Measurements from ENCODE around the gene ATP7A.
"Not testable (repeated sequence)": the region's sequence is repeated elsewhere in the genome, so short reads cannot be mapped to it uniquely, and the experiment has no call there.

Gene ATP7A

DNA sequence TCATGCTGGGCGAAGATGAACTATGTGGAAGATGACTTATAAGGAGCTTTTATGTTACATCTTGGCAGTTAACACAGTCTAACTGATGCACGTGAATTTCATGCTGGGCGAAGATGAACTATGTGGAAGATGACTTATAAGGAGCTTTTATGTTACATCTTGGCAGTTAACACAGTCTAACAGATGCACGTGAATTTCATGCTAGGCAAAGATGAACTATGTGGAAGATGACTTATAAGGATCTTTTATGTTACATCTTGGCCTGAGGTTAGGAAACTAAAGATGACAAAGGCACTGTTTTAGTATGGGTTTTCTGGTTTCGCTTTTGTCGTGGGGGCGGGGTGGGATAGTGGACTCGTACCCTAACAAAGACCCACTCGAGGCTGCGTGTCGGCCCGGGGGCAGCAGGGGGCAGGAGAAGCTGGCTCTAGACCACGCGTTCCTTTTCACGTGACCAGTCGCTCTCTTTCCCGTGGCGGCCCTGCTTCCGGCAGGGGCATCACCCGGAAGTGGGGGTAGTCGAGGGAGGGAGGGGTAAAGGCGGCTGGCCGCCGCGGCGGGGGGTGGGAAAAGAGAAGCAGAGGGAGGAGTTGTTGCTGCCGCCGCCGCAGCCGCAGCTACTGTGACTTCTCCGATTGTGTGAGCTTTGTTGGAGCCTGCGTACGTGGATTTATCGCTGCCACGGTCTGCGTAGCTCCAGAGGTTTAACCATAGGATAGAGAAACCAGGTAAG lies at the start of gene ATP7A:
Gene ATP7A, plus strand, starts transcription at position 586 of the 733 bp plus-strand sequence. CDS start 60,949 bp downstream, outside the sequence.
- peak; percentile 63 to 84 (median 77) for DNase-seq

DNA sequence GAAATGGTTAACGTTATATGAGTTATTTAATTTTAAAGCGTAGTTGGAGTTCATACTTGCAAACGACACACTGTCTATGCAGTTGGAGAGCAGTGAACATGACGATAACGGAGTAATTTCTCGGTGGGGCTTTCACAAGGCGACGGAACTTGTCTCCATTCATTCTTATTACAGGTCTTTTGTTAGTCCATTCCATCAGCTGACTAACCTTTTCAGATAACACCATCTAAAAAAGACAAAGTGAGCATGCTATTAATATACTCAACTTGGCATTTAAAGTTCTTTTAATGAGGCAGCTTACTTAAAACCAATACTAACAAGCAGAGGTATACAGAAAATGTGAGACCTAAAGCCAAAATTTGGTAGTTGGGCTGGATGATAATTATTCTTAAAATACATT lies 35.1 kb upstream of the ATP7A start:
- no peak for DNase-seq

DNA sequence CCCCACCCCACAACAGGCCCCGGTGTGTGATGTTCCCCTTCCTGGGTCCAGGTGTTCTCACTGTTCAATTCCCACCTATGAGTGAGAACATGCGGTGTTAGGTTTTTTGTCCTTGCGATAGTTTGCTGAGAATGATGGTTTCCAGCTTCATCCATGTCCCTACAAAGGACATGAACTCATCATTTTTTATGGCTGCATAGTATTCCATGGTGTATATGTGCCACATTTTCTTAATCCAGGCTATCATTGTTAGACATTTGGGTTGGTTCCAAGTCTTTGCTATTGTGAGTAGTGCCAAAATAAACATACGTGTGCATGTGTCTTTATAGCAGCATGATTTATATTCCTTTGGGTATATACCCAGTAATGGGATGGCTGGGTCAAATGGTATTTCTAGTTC lies 29.1 kb upstream of the ATP7A start:
- not testable (repeated sequence) for DNase-seq

DNA sequence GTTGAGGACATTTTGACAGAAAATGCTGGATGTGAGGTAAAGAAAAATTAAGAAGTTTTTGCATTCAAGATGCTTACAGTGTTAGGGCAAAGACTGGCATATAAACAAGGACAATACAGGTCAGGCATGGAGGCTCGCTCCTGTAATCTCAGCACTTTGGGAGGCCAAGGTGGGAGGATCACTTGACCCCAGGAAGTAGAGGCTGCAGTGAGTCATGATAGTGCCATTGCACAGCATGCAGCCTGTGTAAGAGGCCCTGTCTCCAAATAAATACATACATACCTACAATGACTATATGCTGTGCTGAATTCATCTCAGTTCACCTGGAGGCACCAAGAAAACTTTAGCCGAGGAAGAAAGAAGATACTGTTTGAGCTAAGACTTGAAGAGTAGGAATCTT lies 17.6 kb upstream of the ATP7A start:
- DNase-seq, result no peak

GRCh38 chrX:77893713-77894112 lies 16.8 kb upstream of the ATP7A start:
- DNase-seq, result no peak

DNA sequence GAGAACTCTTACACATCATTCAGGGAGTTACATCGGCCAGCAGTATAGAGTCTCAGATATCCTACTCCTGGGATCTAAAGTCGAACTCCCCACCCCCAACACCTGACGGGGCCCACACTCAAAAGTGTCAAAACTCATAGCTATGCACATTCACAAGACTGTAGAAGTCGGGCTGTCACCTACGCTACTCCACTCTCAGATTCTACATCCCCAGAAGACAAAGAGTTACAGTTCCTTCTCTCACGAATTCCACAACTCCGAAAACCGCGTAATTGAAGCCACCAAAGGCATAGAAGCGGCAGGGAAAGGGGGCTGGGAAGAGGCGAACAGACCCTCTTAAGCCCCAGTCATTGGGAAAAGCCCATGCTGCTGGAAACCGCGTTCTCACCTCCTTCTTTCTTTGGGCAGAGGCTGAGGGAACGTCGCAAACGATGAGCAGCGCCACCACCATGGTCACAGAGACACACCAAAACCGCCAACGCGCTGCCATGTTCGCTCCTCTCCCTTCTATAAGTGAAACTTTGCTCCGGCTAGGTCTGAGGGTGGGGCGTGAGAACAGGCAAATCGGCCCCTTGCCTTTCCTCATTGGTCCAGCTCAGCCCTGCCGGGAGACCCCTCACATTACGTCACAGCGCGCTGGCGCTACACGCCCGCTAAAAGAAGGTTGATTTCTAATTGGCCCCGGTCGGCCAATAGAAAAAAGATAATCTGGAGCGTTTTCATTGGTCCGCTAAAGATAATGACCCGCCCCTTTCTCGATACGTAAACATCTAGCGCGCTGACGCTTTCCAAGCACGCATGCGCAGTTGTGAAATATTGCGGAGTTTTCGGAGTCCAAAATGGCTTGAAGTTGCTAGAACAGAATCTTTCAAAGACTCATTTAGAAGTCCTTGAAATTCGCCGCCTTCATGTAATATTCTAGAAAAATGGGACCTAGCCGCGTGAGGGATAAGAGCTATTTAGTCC lies 15.3 kb upstream of the ATP7A start, which contains the start of gene MAGT1:
Gene MAGT1, minus strand, starts transcription at position 515 of the 966 bp plus-strand sequence. Its CDS starts 25 bp downstream, at position 490.
- DNase-seq, result peak; percentile 53 to 86 (median 65)

DNA sequence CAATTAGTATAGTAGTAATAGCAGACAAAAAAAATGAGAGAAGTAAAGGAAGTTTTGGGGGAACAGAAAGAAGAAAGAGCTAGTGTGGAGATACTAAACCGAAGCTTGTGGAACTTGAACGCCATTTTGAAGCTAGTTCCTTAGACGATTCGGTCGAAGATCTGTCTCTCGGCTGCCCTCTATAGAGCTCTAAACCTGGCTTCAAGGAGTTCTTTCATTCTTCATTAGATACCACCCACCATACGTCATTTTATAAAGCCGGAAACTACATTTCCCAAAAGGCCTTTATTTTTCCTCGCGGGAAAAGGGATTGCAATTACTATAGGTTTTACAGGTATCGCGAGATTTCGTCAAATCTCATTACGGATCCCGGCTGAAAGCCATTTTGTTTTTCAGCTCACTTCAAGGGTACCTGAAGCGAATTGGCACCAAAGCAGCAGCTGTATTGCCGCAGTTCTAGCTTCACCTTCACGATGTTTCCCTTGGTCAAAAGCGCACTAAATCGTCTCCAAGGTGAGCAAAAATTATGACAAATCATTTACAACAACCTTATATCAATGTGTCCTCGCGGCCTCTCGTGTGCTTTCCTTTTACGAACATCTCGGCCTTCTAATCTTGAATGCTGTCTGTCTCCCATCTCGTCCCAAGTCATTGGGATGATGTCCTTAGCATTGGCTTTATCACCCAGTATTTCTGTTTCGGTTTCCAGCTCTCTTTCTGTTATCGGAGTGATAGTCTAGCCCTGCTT lies 11.2 kb upstream of the ATP7A start, which contains the start of gene COX7B:
Gene COX7B, plus strand, starts transcription at position 388 of the 748 bp plus-strand sequence. Its CDS starts 86 bp downstream, at position 474.
- DNase-seq, result peak in 1 of 4 experiments; percentile 6

DNA sequence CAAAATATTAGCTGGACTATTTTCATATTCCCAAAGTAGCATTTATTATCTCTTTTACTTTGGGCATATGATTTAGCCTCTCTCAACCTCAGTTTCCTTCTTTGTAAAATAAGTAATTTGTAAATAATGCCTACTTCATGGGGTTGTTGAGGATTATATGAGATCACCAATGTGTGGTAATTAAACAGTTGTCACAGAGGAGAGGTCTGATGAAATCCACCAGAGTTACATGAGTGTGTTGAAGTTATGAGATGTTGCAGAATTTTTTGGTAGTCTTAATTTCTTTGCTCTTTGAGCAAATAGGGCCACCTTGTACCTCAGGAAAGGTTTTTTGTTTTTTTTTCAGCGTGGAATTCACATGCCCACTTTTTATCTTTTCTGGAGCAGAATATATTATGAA lies 9.8 kb upstream of the ATP7A start:
- no peak for DNase-seq

DNA sequence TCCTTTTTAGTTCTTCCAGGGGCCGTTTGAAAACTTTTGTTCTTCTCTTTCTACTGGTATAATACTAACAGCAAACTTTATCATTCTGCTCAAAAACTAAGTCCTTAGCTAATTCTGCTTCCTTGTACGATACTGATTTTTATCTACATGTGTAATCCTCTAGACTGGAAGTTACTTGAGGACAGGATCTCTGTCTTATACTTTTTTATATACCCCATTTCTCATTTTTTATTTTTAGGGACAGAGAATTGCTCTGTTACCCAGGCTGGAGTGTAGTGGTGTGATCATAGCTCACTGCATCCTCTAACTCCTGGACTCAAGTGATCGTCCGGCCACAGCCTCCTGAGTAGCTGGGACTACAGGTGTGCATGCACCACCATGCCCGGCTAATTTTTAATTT lies 9.0 kb upstream of the ATP7A start:
- DNase-seq, result no peak

- DNase-seq, result no peak
Observed at GRCh38 chrX:77917294-77917933, 6.9 kb downstream of the ATP7A start.

- no peak for DNase-seq
Observed at GRCh38 chrX:77918568-77918967, 8.1 kb downstream of the ATP7A start.

DNA sequence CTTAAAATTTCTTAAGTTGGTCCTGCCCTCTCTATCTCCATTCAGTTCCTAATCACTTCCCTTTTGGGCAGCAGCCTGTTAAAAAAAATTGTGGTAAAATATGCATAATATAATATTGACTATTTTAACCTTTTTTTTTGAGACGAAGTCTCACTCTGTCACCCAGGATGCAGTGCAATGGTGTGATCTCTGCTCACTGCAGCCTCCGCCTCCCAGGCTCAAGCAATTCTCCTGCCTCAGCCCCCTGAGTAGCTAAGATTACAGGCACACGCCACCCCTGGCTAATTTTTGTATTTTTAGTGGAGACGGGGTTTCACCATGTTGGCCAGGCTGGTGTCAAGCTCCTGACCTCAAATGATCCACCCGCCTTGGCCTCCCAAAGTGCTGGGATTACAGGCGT lies 8.9 kb downstream of the ATP7A start:
- DNase-seq, result not testable (repeated sequence)

DNA sequence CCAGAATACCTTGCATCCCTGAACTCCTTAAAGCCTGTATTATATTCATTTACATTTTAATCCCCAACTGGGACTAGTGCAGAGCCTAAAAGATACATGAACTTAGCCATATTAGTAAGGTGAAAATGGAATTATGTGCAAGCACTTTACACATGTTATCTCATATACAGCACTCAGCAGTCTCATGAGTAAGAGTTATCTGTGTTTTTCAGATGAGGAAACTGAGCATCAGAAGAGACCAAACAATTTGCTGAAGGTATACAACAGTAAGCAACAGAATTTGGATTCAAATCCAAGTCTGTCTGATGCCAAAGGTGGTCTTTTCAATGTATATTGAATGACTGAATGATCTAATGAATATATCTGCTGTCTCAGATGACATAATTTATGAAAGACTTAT lies 12.3 kb downstream of the ATP7A start:
- DNase-seq, result no peak

DNA sequence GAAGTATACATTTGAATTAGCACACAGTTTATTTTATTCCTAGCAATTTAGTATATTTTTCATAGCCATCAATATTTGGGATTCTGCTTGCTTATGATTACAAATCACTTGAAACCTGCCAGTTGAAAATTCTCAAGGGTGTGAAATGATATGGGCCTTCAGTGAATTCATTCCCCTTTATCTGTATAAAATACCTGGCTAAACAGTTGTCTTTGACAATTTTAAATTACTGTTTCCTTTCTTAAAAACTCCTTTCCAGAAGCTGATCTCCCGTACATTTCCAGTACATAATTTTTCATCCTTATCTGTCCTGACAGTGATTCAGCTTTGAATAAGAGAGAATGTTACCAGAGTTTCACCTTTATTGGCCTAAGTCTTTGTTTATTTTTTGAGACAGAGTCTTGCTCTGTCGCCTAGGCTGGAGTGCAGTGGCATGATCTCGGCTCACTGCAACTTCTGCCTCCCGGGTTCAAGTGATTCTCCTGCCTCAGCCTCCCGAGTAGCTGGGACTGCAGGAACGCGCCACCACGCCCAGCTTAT lies 13.9 kb downstream of the ATP7A start:
- no peak for DNase-seq

- DNase-seq, result no peak
Observed at GRCh38 chrX:77925764-77926163, 15.3 kb downstream of the ATP7A start.

GRCh38 chrX:77930581-77930980 lies 20.1 kb downstream of the ATP7A start:
- no peak for DNase-seq

DNA sequence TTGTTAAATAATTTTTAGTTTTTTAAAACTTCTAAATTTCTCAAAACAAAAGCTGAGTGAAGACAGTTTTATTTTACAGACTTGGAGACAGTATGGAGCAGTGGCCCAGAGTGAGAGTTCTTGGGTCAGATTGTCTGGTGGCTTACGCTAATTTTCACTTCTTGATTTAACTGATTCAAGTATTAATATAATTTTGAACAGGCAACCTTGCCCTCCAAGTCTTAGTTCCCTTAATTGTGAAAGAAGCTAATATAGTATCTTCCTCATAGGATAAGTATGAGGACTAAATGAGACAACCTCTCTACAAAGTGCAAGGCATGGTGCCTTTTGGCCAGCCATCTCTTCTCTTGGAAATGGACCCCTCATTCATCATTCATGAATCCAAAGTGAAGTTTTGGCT lies 25.4 kb downstream of the ATP7A start:
- no peak for DNase-seq

- DNase-seq, result no peak
Observed at GRCh38 chrX:77936299-77936698, 25.8 kb downstream of the ATP7A start.

GRCh38 chrX:77937291-77937690 lies 26.8 kb downstream of the ATP7A start:
- no peak for DNase-seq

- DNase-seq, result no peak
Observed at GRCh38 chrX:77938083-77938680, 27.7 kb downstream of the ATP7A start.

DNA sequence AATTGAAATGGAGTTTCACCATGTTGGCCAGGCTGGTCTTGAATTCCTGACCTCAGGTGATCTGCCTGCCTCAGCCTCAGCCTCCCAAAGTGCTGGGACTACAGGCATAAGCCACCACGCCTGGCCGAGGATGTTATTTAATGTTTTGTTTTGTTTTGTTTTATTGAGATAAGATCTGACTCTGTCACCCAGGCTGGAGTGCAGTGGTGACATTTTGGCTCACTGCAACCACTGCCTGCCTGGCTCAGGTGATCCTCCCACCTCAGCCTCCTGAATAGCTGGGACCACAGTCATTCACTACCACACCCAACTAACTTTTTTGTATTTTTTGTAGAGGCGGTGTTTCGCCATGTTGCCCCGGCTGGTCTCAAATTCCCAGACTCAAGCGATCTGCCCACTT lies 34.5 kb downstream of the ATP7A start:
- DNase-seq, result not testable (repeated sequence)
